A549 (cell line): ENCODE results near the gene MPZL2. TPM values are rescaled to one million over a fixed set of nuclear protein-coding genes. Genes with fewer than 3 reads are reported as not detected.

Experiments
- ATAC-seq, 2 experiments: fragments of 200-7000 bp in 1 of 2; fragments of >200 bp in 1 of 2; cut with Nextera tagmentation in 1 of 2; cut with Tn5 transposase in 1 of 2; 3 replicates each; pipeline versions ENCODE4 v1.8.0 to v1.9.1; 2018 to 2020; ENCODE audit warnings: mild to moderate bottlenecking in 1 of 2, moderate library complexity in 1 of 2
- CTCF ChIA-PET: fragments of 300-600 bp; sonication (Branson Sonifier 250); formaldehyde crosslinking; extraction: SDS; loops from one replicate; lab custom pipeline; 2021; ENCODE audit warnings: antibody characterized with exemption, inconsistent platforms; lab: Yijun Ruan, JAX
- POLR2A ChIA-PET: fragments of 350-600 bp; formaldehyde crosslinking; extraction: SDS; loops from one replicate; lab custom pipeline; 2021; ENCODE audit warnings: antibody characterized with exemption, inconsistent platforms; lab: Yijun Ruan, JAX
- DNase-seq, 2 experiments: peaks; one replicate each; pipeline versions ENCODE4 v3.0.0 to v3.0.0-alpha.2; 2011 to 2016; ENCODE audit warnings: low read depth in 1 of 2, low spot score in 1 of 2
- FAIRE-seq: peaks from 2 replicates; lab custom pipeline; 2011; peaks lifted over from hg19 to GRCh38; lab: Jason Lieb, UNC
- H3K27ac ChIP-seq, 2 experiments: fragments of >200 bp; sonication (Bioruptor Twin); formaldehyde crosslinking; 3 replicates each; pipeline ENCODE4 v1.5.1; 2016 to 2017
- H3K4me1 ChIP-seq: fragments of >200 bp; sonication (Bioruptor Twin); formaldehyde crosslinking; 3 replicates; pipeline ENCODE4 v1.6.1; 2016
- H3K4me2 ChIP-seq: fragments of >200 bp; sonication (Bioruptor Twin); formaldehyde crosslinking; 3 replicates; pipeline ENCODE4 v1.6.1; 2016
- H3K4me3 ChIP-seq: fragments of >200 bp; sonication (Bioruptor Twin); formaldehyde crosslinking; 3 replicates; pipeline ENCODE4 v1.5.1; 2016
- H3K9me3 ChIP-seq: fragments of >200 bp; sonication (Bioruptor Twin); formaldehyde crosslinking; 3 replicates; pipeline ENCODE4 v1.6.1; 2016
- ATOH8 ChIP-seq: fragments of 250-450 bp; sonication (Bioruptor Pico); IDR thresholded peaks from 2 replicates; pipeline ENCODE4 v1.5.0; 2020; ENCODE audit warnings: low read depth, mild to moderate bottlenecking, moderate library complexity
- BHLHE40 ChIP-seq: IDR thresholded peaks from 2 replicates; pipeline ENCODE4 v1.6.1; 2012; ENCODE audit warnings: low read depth, low read length, inconsistent platforms
- CEBPB ChIP-seq, 2 experiments: fragments of >200 bp in 1 of 2; sonication (Bioruptor Twin) in 1 of 2; formaldehyde crosslinking in 1 of 2; IDR thresholded peaks; 2 replicates each; pipeline ENCODE4 v1.6.1; 2012 to 2016
- CHD2 ChIP-seq: fragments of 150-350 bp; IDR thresholded peaks from 2 replicates; pipeline ENCODE4 v1.6.1; 2014; ENCODE audit warnings: low read length; ENCODE audit not compliant: partially characterized antibody
- CHD4 ChIP-seq: fragments of 200-600 bp; sonication (generic); IDR thresholded peaks from 2 replicates; pipeline ENCODE4 v1.6.1; 2016; ENCODE audit warnings: antibody characterized with exemption, mild to moderate bottlenecking, borderline replicate concordance
- EP300 ChIP-seq, 2 experiments: fragments of >200 bp; sonication (Bioruptor Twin); formaldehyde crosslinking; IDR thresholded peaks; 2 replicates in 1 of 2; 3 replicates in 1 of 2; pipeline ENCODE4 v1.6.1; 2016 to 2017
- FOSB ChIP-seq: fragments of 250-450 bp; sonication (Bioruptor Pico); IDR thresholded peaks from 2 replicates; pipeline ENCODE4 v1.5.0; 2020; ENCODE audit warnings: mild to moderate bottlenecking, moderate library complexity
- GATA3 ChIP-seq: IDR thresholded peaks from 2 replicates; pipeline ENCODE4 v1.6.1; 2012; ENCODE audit warnings: borderline replicate concordance
- HDAC2 ChIP-seq: fragments of 200-600 bp; sonication (generic); IDR thresholded peaks from 2 replicates; pipeline ENCODE4 v1.6.1; 2016
- HOXA7 ChIP-seq: fragments of 250-450 bp; sonication (Bioruptor Pico); IDR thresholded peaks from 2 replicates; pipeline ENCODE4 v1.5.0; 2020; ENCODE audit warnings: mild to moderate bottlenecking, moderate library complexity
- JUN ChIP-seq, 2 experiments: fragments of >200 bp; sonication (Bioruptor Twin); formaldehyde crosslinking; IDR thresholded peaks; 2 replicates in 1 of 2; 3 replicates in 1 of 2; pipeline ENCODE4 v1.6.1; 2016 to 2017
- KDM5A ChIP-seq: fragments of 200-600 bp; sonication (generic); IDR thresholded peaks from 2 replicates; pipeline ENCODE4 v1.6.1; 2016; ENCODE audit warnings: antibody characterized with exemption, mild to moderate bottlenecking
- MAZ ChIP-seq: fragments of 150-350 bp; IDR thresholded peaks from 2 replicates; pipeline ENCODE4 v1.6.1; 2014; ENCODE audit warnings: antibody characterized with exemption, low read depth, low read length, borderline replicate concordance
- MYC ChIP-seq: IDR thresholded peaks from 2 replicates; pipeline ENCODE4 v1.6.1; 2012; ENCODE audit warnings: mild to moderate bottlenecking, inconsistent platforms, low read length, improper control_type of control experiment, borderline replicate concordance
- NFE2L2 ChIP-seq: fragments of 150-350 bp; conservative IDR thresholded peaks from 2 replicates; pipeline ENCODE4 v1.6.1; 2014; ENCODE audit warnings: low read length
- PBX3 ChIP-seq: IDR thresholded peaks from 2 replicates; pipeline ENCODE4 v1.6.1; 2012
- POLR2A ChIP-seq: IDR thresholded peaks from 2 replicates; pipeline ENCODE4 v1.6.1; 2012; ENCODE audit warnings: mild to moderate bottlenecking, low read length
- POLR2AphosphoS2 ChIP-seq: conservative IDR thresholded peaks from 2 replicates; pipeline ENCODE4 v1.6.1; 2012; ENCODE audit warnings: low read length, improper control_type of control experiment, inconsistent platforms
- RARB ChIP-seq: fragments of 250-450 bp; sonication (Bioruptor Pico); IDR thresholded peaks from 2 replicates; pipeline ENCODE4 v1.8.0; 2021; ENCODE audit warnings: mild to moderate bottlenecking, moderate library complexity
- RCOR1 ChIP-seq: fragments of 150-350 bp; IDR thresholded peaks from 2 replicates; pipeline ENCODE4 v1.6.1; 2014; ENCODE audit warnings: antibody characterized with exemption, low read length, low read depth
- RFX5 ChIP-seq: fragments of 450-650 bp; IDR thresholded peaks from 2 replicates; pipeline ENCODE4 v1.7.1; 2014; ENCODE audit warnings: antibody characterized with exemption, mild to moderate bottlenecking, moderate library complexity
- TFCP2L1 ChIP-seq: fragments of 250-450 bp; sonication (Bioruptor Pico); IDR thresholded peaks from 2 replicates; pipeline ENCODE4 v1.5.0; 2021; ENCODE audit warnings: mild to moderate bottlenecking
- TP53 ChIP-seq: fragments of 250-450 bp; sonication (Bioruptor Pico); IDR thresholded peaks from 2 replicates; pipeline ENCODE4 v1.5.0; 2021; ENCODE audit warnings: mild to moderate bottlenecking, moderate library complexity
- ZC3H11A ChIP-seq: fragments of 450-650 bp; IDR thresholded peaks from 2 replicates; pipeline ENCODE4 v1.6.1; 2014; ENCODE audit warnings: antibody characterized with exemption, mild to moderate bottlenecking
- ZSCAN20 ChIP-seq: fragments of 250-450 bp; sonication (Bioruptor Pico); IDR thresholded peaks from 2 replicates; pipeline ENCODE4 v1.8.0; 2022; ENCODE audit warnings: mild to moderate bottlenecking, moderate library complexity
- WGBS: methylation state at CpG from one replicate; pipeline ENCODE4 v1.1.6; 2017; ENCODE audit errors: missing lambda C conversion rate; 5-methylcytosine and 5-hydroxymethylcytosine counted together
- polyA plus RNA-seq, 4 experiments: library from polyadenylated mRNA; depleted of rRNA in 3 of 4; stranded (reverse); fragments of >200 nt; fragmentation: RNase III in 1 of 4; extraction: RNeasy Plus Mini Kit Qiagen cat#74134 plus additional on column Dnase treatment in 1 of 4; gene quantifications; 2 replicates in 3 of 4; 3 replicates in 1 of 4; pipeline ENCODE4 v1.2.3, GENCODE V29; 2011 to 2017
- TF ChIP-seq, protein P1 (sequence below): fragments of 150-350 bp; IDR thresholded peaks from 2 replicates; pipeline ENCODE4 v1.6.1; 2014; ENCODE audit warnings: low read depth, mild to moderate bottlenecking, low read length

Gene MPZL2
- polyA plus RNA-seq, 2 of the 4 experiments (the other 2 are of a cell fraction) = 0.14 TPM; not detected in 1

DNA sequence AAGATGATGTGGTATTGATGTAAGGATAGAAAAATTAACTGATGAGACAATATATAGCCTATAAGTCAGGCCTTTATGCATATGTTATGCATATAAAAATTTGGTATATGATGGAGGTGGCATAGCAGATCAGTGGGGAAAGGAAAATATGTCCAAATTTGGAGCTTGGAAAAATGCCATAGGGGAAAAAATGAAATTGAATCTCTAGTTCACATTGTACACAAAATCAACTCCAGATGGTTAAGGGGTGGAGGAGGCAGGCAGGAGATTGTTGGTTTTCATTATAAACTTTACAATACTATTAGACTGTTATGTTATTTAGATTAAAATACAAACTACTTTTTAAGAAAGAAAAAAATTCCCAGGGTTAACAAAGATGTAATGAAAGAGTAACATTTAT is 25.3 kb upstream of the MPZL2 start:
- ChIA-PET POLR2A (no interaction called here), CTCF (interaction anchor here (1.2 kb wide), 1 partner anchor 91 kb away, joined by 5 read pairs; no protein-coding TSS in a partner anchor)
- Histone ChIP-seq H3K4me1 (0 out of 3 replicates have a peak, but pooled peaks cover 4% of the 10 kb centered on the region), H3K4me3 (no peak overlapping the region), H3K27ac (no peak overlapping the region)
- no peak for ATAC-seq
- FAIRE-seq = no peak
- DNase-seq = no peak
- TF ChIP-seq CHD2 (no peak), CEBPB (IDR thresholded peaks at IDR 0.05) (no peak)
- TF ChIP-seq, all 56 proteins: peak for 0
- Histone ChIP-seq H3K9me3 (no peaks in the 10 kb centered on the region; the same call in 2 of the 3 replicates), H3K4me2 (no peak overlapping the region)

DNA sequence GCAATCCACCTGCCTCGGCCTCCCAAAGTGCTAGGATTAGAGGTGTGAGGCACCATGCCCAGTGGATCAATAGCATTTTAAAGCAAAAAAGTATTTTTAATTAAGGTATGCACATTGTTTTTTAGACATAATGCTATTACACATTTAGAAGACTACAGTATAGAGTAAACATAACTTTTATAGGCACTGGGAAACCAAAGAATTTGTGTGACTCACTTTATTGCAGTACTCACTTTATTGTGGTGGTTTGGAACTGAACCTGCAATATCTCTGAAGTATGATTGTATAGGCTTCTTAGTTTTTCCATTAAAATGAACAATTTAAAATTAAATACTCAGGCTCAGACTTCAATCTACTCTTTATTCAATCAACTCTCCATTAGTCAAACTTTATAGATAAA is 22.9 kb upstream of the MPZL2 start:
- DNase-seq = no peak

DNA sequence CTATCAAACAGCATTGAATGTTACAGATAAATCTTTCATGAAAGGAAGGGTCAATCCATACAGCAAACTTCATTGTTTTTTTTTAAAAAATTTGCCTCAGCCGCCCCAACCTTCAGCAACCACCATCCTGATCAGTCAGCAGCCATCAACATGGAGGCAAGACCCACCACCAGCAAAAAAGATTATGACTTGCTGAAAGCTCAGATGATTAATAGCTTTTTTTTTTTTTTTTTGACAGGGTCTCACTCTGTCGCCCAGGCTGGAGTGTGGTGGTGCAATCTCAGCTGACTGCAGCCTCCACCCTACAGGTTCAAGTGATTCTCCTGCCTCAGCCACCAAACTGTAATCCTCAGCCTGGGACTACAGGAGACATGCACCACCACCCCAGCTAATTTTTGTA is 22.4 kb upstream of the MPZL2 start:
- FAIRE-seq = no peak
- ATAC-seq = no peak

More for the DNA sequence above, 22.9 kb upstream of the MPZL2 start:
- H3K4me3 ChIP-seq = no peak overlapping the region
- H3K4me1 ChIP-seq = 0 out of 3 replicates have a peak, but pooled peaks cover 4% of the 10 kb centered on the region
- 33% methylated on average over 1 of the region's 1 CpG for WGBS
- H3K4me2 ChIP-seq = no peak overlapping the region
- ATAC-seq (no peak), FAIRE-seq (no peak)
- H3K9me3 ChIP-seq = no peaks in the 10 kb centered on the region; the same call in 2 of the 3 replicates
- CTCF ChIA-PET = no interaction called here
- no peak overlapping the region for H3K27ac ChIP-seq
- POLR2A ChIA-PET = no interaction called here
- TF ChIP-seq MYC (no peak), HDAC2 (no peak), CEBPB (IDR thresholded peaks at IDR 0.05) (no peak), RFX5 (no peak), RCOR1 (no peak), GATA3 (no peak), FOSB (CRISPR knock-in tag) (no peak), PBX3 (no peak), POLR2A (no peak), BHLHE40 (no peak), JUN (IDR thresholded peaks at IDR 0.05) (no peak), POLR2AphosphoS2 (no peak), CHD4 (no peak), MAZ (no peak), KDM5A (no peak)

More for the DNA sequence above, 22.4 kb upstream of the MPZL2 start:
- H3K27ac ChIP-seq = no peak overlapping the region
- WGBS = 31% methylated on average over 2 of the region's 2 CpGs
- TF ChIP-seq, protein P1, sequence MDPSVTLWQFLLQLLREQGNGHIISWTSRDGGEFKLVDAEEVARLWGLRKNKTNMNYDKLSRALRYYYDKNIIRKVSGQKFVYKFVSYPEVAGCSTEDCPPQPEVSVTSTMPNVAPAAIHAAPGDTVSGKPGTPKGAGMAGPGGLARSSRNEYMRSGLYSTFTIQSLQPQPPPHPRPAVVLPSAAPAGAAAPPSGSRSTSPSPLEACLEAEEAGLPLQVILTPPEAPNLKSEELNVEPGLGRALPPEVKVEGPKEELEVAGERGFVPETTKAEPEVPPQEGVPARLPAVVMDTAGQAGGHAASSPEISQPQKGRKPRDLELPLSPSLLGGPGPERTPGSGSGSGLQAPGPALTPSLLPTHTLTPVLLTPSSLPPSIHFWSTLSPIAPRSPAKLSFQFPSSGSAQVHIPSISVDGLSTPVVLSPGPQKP = no peak
- TF ChIP-seq HOXA7 (CRISPR knock-in tag) (no peak), TP53 (CRISPR knock-in tag) (no peak), RARB (CRISPR knock-in tag) (no peak), ZSCAN20 (no peak), MAZ (no peak), NFE2L2 (no peak), EP300 (IDR thresholded peaks at IDR 0.05) (no peak), ATOH8 (no peak), RCOR1 (no peak), ZC3H11A (no peak), TFCP2L1 (CRISPR knock-in tag) (no peak), POLR2AphosphoS2 (no peak)
- H3K9me3 ChIP-seq = no peaks in the 10 kb centered on the region; the same call in 2 of the 3 replicates
- ChIA-PET CTCF (no interaction called here), POLR2A (no interaction called here)
- no peak overlapping the region for H3K4me2 ChIP-seq
- H3K4me3 ChIP-seq = no peak overlapping the region
- 0 out of 3 replicates have a peak, but pooled peaks cover 4% of the 10 kb centered on the region for H3K4me1 ChIP-seq
- DNase-seq = no peak
